Right lobe of liver (tissue), 6 donors: Measurements from ENCODE around the gene PLEKHF1. TPM values are rescaled to one million over a fixed set of nuclear protein-coding genes. Genes with fewer than 3 reads are reported as not detected.

ENCODE experiments used
- ATAC-seq, 4 donors: fragments of 200-7000 bp; cut with Tn5 transposase; one replicate each; pipeline ENCODE4 v1.9.1; 2020; ENCODE audit warnings: mild to moderate bottlenecking in 4 of 4, moderate library complexity in 4 of 4
- DNase-seq, 3 donors: peaks; one replicate each; pipeline ENCODE4 v3.0.0-alpha.2; 2020
- H3K27ac ChIP-seq, 3 donors: fragments of 200-600 bp; one replicate each; pipeline ENCODE4 v1.8.0; 2022
- H3K27me3 ChIP-seq, 2 donors: fragments of 200-600 bp; one replicate each; pipeline ENCODE4 v1.8.0; 2022
- H3K36me3 ChIP-seq, 4 donors: fragments of 200-600 bp; sonication (generic) in 1 of 4; one replicate each; pipeline versions ENCODE4 v1.5.1 to v1.8.0; 2017 to 2022; ENCODE audit warnings: control low read depth in 1 of 4
- H3K4me1 ChIP-seq, 4 donors: fragments of 200-600 bp; sonication (generic) in 1 of 4; one replicate each; pipeline versions ENCODE4 v1.5.1 to v1.8.0; 2017 to 2022; ENCODE audit warnings: control low read depth in 1 of 4
- H3K4me3 ChIP-seq, 3 donors: fragments of 200-600 bp; one replicate each; pipeline ENCODE4 v1.8.0; 2022
- H3K9me3 ChIP-seq, 4 donors: fragments of 200-600 bp; sonication (generic) in 1 of 4; one replicate each; pipeline versions ENCODE4 v1.5.1 to v1.8.0; 2017 to 2022; ENCODE audit warnings: control low read depth in 1 of 4
- POLR2A ChIP-seq: fragments of 450-650 bp; IDR thresholded peaks from one replicate; pipeline ENCODE4 v1.6.1; 2017; ENCODE audit warnings: antibody characterized with exemption, mild to moderate bottlenecking
- WGBS: methylation state at CpG from one replicate; pipeline ENCODE4 v1.1.6; 2018; ENCODE audit warnings: low coverage, low lambda C conversion rate; ENCODE audit not compliant: insufficient coverage; ENCODE audit errors: missing lambda C conversion rate; 5-methylcytosine and 5-hydroxymethylcytosine counted together
- intact Hi-C, 2 donors: fragments of 100-400 bp; cut with DNase I; formaldehyde crosslinking; loops; one replicate each; pipeline versions ENCODE4 v1.11.2 to v1.14.1; 2022
- long read RNA-seq: library from polyadenylated mRNA; unstranded; transcript quantifications from one replicate; pipeline ENCODE4 v2.0.0, GENCODE V29; 2019
- total RNA-seq, 6 experiments: library from RNA; depleted of rRNA in 2 of 6; stranded (reverse); fragments of >200 nt in 2 of 6; fragmentation: NEBNext Ultra II Directional in 3 of 6; extraction: Animal tissue kit (Norgen Biotek cat#: 25700) in 3 of 6; gene quantifications; one replicate each; pipeline versions ENCODE4 v1.1.0 to v1.2.4, GENCODE V29; 2016 to 2023
- TF ChIP-seq, protein P1 (sequence below), 4 donors: fragments of 200-600 bp in 3 of 4; fragments of 450-650 bp in 1 of 4; IDR thresholded peaks; one replicate each; pipeline versions ENCODE4 v1.5.1 to v1.8.0; 2016 to 2022; ENCODE audit warnings: antibody characterized with exemption in 4 of 4, mild to moderate bottlenecking in 2 of 4
- donor health status: DM: no; HTN: yes; CAD: no.
- donor health status: DM: no; HTN: no; CAD: no.
- donor health status: DM: no; HTN: no; CAD: no.
- donor health status: DM: no; HTN: yes; CAD: no.
- donor health status: DM: no; HTN: yes; CAD: no.

The PLEKHF1 gene, protein sequence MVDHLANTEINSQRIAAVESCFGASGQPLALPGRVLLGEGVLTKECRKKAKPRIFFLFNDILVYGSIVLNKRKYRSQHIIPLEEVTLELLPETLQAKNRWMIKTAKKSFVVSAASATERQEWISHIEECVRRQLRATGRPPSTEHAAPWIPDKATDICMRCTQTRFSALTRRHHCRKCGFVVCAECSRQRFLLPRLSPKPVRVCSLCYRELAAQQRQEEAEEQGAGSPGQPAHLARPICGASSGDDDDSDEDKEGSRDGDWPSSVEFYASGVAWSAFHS
- total RNA-seq: 10 to 100 TPM in 2 of 6 experiments, 1 to 10 TPM in 4; 5.6 to 13.8 (median 9.8) TPM
- long read RNA-seq, partial matches to known transcripts: 0 of 3 reads
- long read RNA-seq, other reads (novel, unspliced or antisense): 0 of 3 reads

- H3K4me1 ChIP-seq: peaks cover 0 to 46% (median 16%) of the 10 kb centered on the region in 4 donors
- DNase-seq: peak; percentile 95 to 96 (median 95)
- intact Hi-C loops: no loop called here
- peak; percentile 84 to 94 (median 92) for ATAC-seq
- peak within 1 kb of the TSS; percentile 83 to 95 (median 94) for H3K4me3 ChIP-seq
- H3K9me3 ChIP-seq: no peaks in the 10 kb centered on the region
- 0% methylated on average over 16 of the region's 75 CpGs for WGBS
- H3K27ac ChIP-seq: peak within 1 kb of the TSS; percentile 74 to 85 (median 83)
- H3K27me3 ChIP-seq: no peaks in the 10 kb centered on the region
- H3K36me3 ChIP-seq: no peaks in the 10 kb centered on the region
- TF ChIP-seq, protein P1, sequence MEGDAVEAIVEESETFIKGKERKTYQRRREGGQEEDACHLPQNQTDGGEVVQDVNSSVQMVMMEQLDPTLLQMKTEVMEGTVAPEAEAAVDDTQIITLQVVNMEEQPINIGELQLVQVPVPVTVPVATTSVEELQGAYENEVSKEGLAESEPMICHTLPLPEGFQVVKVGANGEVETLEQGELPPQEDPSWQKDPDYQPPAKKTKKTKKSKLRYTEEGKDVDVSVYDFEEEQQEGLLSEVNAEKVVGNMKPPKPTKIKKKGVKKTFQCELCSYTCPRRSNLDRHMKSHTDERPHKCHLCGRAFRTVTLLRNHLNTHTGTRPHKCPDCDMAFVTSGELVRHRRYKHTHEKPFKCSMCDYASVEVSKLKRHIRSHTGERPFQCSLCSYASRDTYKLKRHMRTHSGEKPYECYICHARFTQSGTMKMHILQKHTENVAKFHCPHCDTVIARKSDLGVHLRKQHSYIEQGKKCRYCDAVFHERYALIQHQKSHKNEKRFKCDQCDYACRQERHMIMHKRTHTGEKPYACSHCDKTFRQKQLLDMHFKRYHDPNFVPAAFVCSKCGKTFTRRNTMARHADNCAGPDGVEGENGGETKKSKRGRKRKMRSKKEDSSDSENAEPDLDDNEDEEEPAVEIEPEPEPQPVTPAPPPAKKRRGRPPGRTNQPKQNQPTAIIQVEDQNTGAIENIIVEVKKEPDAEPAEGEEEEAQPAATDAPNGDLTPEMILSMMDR (IDR thresholded peaks at IDR 0.05): peak in 1 of 4 donors; percentile 7
- peak; percentile 81 for TF ChIP-seq POLR2A
Observed at GRCh38 chr19:29665215-29665825, at the start of gene PLEKHF1. Gene PLEKHF1, plus strand, starts transcription at chr19:29665461. Its CDS starts 8,379 bp downstream, at chr19:29673840.

GRCh38 chr19:29615891-29616425 lies 49.3 kb upstream of the PLEKHF1 start:
- DNase-seq: no peak

GRCh38 chr19:29616541-29616940 lies 48.7 kb upstream of the PLEKHF1 start:
- ATAC-seq (no peak), DNase-seq (no peak)
- Histone ChIP-seq H3K9me3 (no peaks in the 10 kb centered on the region), H3K27ac (no peak overlapping the region), H3K36me3 (peaks cover 0 to 25% (median 12%) of the 10 kb centered on the region in 4 donors), H3K4me3 (no peak overlapping the region), H3K27me3 (no peaks in the 10 kb centered on the region), H3K4me1 (peaks cover 0 to 18% (median 7%) of the 10 kb centered on the region in 4 donors)
- WGBS: no CpG with 5 or more reads among the region's 16 CpGs
- TF ChIP-seq, protein P1 (IDR thresholded peaks at IDR 0.05): no peak
- no peak for TF ChIP-seq POLR2A
- intact Hi-C loops: loop anchor here (10.0 kb wide), 1 partner anchor 58 kb away; no protein-coding TSS in a partner anchor

More at GRCh38 chr19:29615891-29616425, 49.3 kb upstream of the PLEKHF1 start:
- no peak for TF ChIP-seq POLR2A
- TF ChIP-seq, protein P1 (IDR thresholded peaks at IDR 0.05): no peak
- WGBS: no CpG with 5 or more reads among the region's 10 CpGs
- Histone ChIP-seq H3K4me3 (no peak overlapping the region), H3K27ac (no peak overlapping the region), H3K36me3 (peaks cover 0 to 25% (median 13%) of the 10 kb centered on the region in 4 donors), H3K27me3 (no peaks in the 10 kb centered on the region), H3K4me1 (peaks cover 0 to 22% (median 8%) of the 10 kb centered on the region in 4 donors), H3K9me3 (no peaks in the 10 kb centered on the region)
- ATAC-seq: no peak
- intact Hi-C loops: loop anchor here (10.0 kb wide), 1 partner anchor 59 kb away; no protein-coding TSS in a partner anchor

- ATAC-seq (no peak), DNase-seq (no peak)
- 97% methylated on average over 5 of the region's 16 CpGs for WGBS
- TF ChIP-seq POLR2A: no peak
- TF ChIP-seq, protein P1 (IDR thresholded peaks at IDR 0.05): no peak
- no peak overlapping the region for H3K27ac ChIP-seq
- H3K9me3 ChIP-seq: no peaks in the 10 kb centered on the region
- no peak overlapping the region for H3K4me3 ChIP-seq
- H3K36me3 ChIP-seq: peaks cover 0 to 16% (median 7%) of the 10 kb centered on the region in 4 donors
- H3K4me1 ChIP-seq: peaks cover 0 to 16% (median 7%) of the 10 kb centered on the region in 4 donors
- intact Hi-C loops: loop anchor here (10.0 kb wide), 1 partner anchor 57 kb away; no protein-coding TSS in a partner anchor
- H3K27me3 ChIP-seq: no peaks in the 10 kb centered on the region
Observed at GRCh38 chr19:29617366-29618266, 47.6 kb upstream of the PLEKHF1 start.
